ENCODE data around the gene WDR37. TPM values are rescaled to one million over a fixed set of nuclear protein-coding genes. Genes with fewer than 3 reads are reported as not detected.
"Not testable (repeated sequence)": the region's sequence is repeated elsewhere in the genome, so short reads cannot be mapped to it uniquely, and the experiment has no call there.

Gene WDR37
- total RNA-seq, 2 experiments from 2014 or later = 17.2 to 17.9 TPM

GRCh38 chr10:1155791-1156615 is 99.8 kb downstream of the WDR37 start:
- ATAC-seq = no peak
- ChIA-PET CTCF (no interaction called here), POLR2A (interaction anchor here (1.0 kb wide), 1 partner anchor 46 kb away, joined by 3 read pairs; no protein-coding TSS in a partner anchor)
- TF ChIP-seq CTCF (IDR thresholded peaks at IDR 0.05) = no peak
- Mint-ChIP-seq H3K9me3 (no peaks in the 10 kb centered on the region), H3K4me1 (ENCODE audit: low read depth) (peaks cover 3% of the 10 kb centered on the region), H3K27ac (no peak overlapping the region), H3K4me3 (no peak overlapping the region), H3K27me3 (peaks cover 1% of the 10 kb centered on the region), H3K36me3 (ENCODE audit: low read depth) (no peaks in the 10 kb centered on the region)
- no peak for DNase-seq
- intact Hi-C loops (cut with micrococcal nuclease) = no loop called here

DNA sequence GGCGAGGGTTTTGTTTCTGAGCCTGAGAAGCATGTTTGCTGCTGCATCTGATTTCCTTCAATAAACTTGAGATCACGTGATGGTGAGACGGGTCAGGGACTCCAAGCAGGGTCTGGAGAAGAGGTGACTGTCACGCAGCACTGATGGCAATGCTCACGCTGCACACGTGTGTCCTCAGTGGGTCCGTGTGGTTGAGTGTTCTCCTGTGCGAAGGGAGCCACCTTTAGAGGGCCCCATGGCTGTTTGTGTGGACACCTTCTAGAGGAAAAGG is 100.4 kb downstream of the WDR37 start:
- Mint-ChIP-seq H3K4me3 (no peak overlapping the region), H3K27ac (no peak overlapping the region), H3K9me3 (no peaks in the 10 kb centered on the region), H3K36me3 (ENCODE audit: low read depth) (no peaks in the 10 kb centered on the region), H3K27me3 (peaks cover 1% of the 10 kb centered on the region), H3K4me1 (ENCODE audit: low read depth) (peaks cover 3% of the 10 kb centered on the region)
- intact Hi-C loops (cut with micrococcal nuclease) = no loop called here
- ChIA-PET POLR2A (no interaction called here), CTCF (no interaction called here)
- DNase-seq (no peak), ATAC-seq (no peak)
- no peak for TF ChIP-seq CTCF (IDR thresholded peaks at IDR 0.05)

- Mint-ChIP-seq H3K27ac (no peak overlapping the region), H3K4me1 (ENCODE audit: low read depth) (peaks cover 3% of the 10 kb centered on the region), H3K27me3 (peaks cover 1% of the 10 kb centered on the region), H3K4me3 (no peak overlapping the region), H3K36me3 (ENCODE audit: low read depth) (no peaks in the 10 kb centered on the region), H3K9me3 (no peaks in the 10 kb centered on the region)
- DNase-seq (no peak), ATAC-seq (no peak)
- TF ChIP-seq CTCF (IDR thresholded peaks at IDR 0.05) = no peak
- intact Hi-C loops (cut with micrococcal nuclease) = no loop called here
- ChIA-PET CTCF (no interaction called here), POLR2A (no interaction called here)
These were observed 100.9 kb downstream of the WDR37 start for GRCh38 chr10:1156921-1157614.

DNA sequence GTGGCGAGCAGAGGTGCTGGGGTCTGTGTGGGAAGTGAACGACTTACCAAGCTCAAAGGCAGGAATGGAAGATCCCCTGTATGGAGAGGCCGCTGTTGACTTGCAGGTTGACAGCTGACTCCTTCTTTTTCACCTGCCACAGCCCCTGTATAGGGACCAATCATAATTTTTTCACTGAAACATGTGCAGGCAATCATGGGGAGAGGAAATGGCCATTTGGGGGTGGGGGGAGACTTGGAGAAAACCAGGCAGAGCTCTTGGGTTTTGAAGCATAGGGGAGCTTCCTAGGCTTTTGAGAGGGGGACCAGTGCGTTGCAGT is 101.4 kb downstream of the WDR37 start:
- no peak for ATAC-seq
- no peak for TF ChIP-seq CTCF (IDR thresholded peaks at IDR 0.05)
- ChIA-PET POLR2A (interaction anchor here (0.6 kb wide), 1 partner anchor 161 kb away, joined by 3 read pairs; no protein-coding TSS in a partner anchor), CTCF (no interaction called here)
- Mint-ChIP-seq H3K36me3 (ENCODE audit: low read depth) (no peaks in the 10 kb centered on the region), H3K27ac (no peak overlapping the region), H3K4me1 (ENCODE audit: low read depth) (peaks cover 3% of the 10 kb centered on the region), H3K27me3 (peaks cover 1% of the 10 kb centered on the region), H3K4me3 (no peak overlapping the region), H3K9me3 (no peaks in the 10 kb centered on the region)
- intact Hi-C loops (cut with micrococcal nuclease) = no loop called here
- no peak for DNase-seq

GRCh38 chr10:1158066-1158465 is 101.9 kb downstream of the WDR37 start:
- intact Hi-C loops (cut with micrococcal nuclease) = no loop called here
- no peak for TF ChIP-seq CTCF (IDR thresholded peaks at IDR 0.05)
- Mint-ChIP-seq H3K27me3 (peaks cover 1% of the 10 kb centered on the region), H3K9me3 (no peaks in the 10 kb centered on the region), H3K4me3 (no peak overlapping the region), H3K4me1 (ENCODE audit: low read depth) (peaks cover 3% of the 10 kb centered on the region), H3K36me3 (ENCODE audit: low read depth) (no peaks in the 10 kb centered on the region), H3K27ac (no peak overlapping the region)
- DNase-seq = no peak
- no peak for ATAC-seq
- CTCF ChIA-PET = no interaction called here
- POLR2A ChIA-PET = interaction anchor here (0.6 kb wide), 1 partner anchor 160 kb away, joined by 3 read pairs; no protein-coding TSS in a partner anchor

GRCh38 chr10:1158536-1158935 is 102.4 kb downstream of the WDR37 start:
- H3K4me1 Mint-ChIP-seq (ENCODE audit: low read depth); H3K9me3 Mint-ChIP-seq; H3K27me3 Mint-ChIP-seq; intact Hi-C loops (cut with micrococcal nuclease); ATAC-seq; POLR2A ChIA-PET; H3K27ac Mint-ChIP-seq; CTCF ChIA-PET; DNase-seq; H3K4me3 Mint-ChIP-seq; H3K36me3 Mint-ChIP-seq (ENCODE audit: low read depth): not testable (repeated sequence)
